Urinary bladder (tissue), 4 donors: Measurements from ENCODE around the gene MMP25. TPM values are rescaled to one million over a fixed set of nuclear protein-coding genes. Genes with fewer than 3 reads are reported as not detected.
A peak's percentile ranks its signal among the peaks of the same experiment; 100 is the strongest.

Source experiments
- DNase-seq: peaks from one replicate; pipeline ENCODE4 v3.0.0-alpha.2; 2015; ENCODE audit errors: extremely low spot score
- H3K27ac ChIP-seq: one replicate; pipeline ENCODE4 v1.5.1; 2013; ENCODE audit warnings: low read depth, mild to moderate bottlenecking, moderate library complexity
- H3K36me3 ChIP-seq: one replicate; pipeline ENCODE4 v1.6.1; 2013; ENCODE audit warnings: mild to moderate bottlenecking, moderate library complexity; ENCODE audit not compliant: insufficient read depth
- H3K4me1 ChIP-seq: one replicate; pipeline ENCODE4 v1.6.1; 2013; ENCODE audit warnings: mild to moderate bottlenecking, moderate library complexity; ENCODE audit not compliant: insufficient read depth
- H3K4me3 ChIP-seq: one replicate; pipeline ENCODE4 v1.5.1; 2013; ENCODE audit warnings: low read depth, low read length
- WGBS: extraction: QIAGEN DNeasy Blood & Tissue Kit; methylation state at CpG from one replicate; pipeline ENCODE4 v1.1.7; 2013; 5-methylcytosine and 5-hydroxymethylcytosine counted together
- polyA plus RNA-seq: library from polyadenylated mRNA; stranded (reverse); fragments of 200-250 nt; gene quantifications from one replicate; pipeline ENCODE4 v1.2.3, GENCODE V29; 2013
- total RNA-seq: library from RNA; depleted of rRNA; stranded (reverse); fragments of >200 nt; gene quantifications from one replicate; pipeline ENCODE4 v1.2.3, GENCODE V29; 2014
- donor health status: healthy with polysubstance abuse.
- donor health status: healthy.

Gene MMP25
- total and polyA plus RNA-seq, 2 donors, result 0.32 to 0.82 TPM

GRCh38 chr16:3012246-3012645, 34.1 kb upstream of the MMP25 start:
- no peaks in the 10 kb centered on the region for H3K36me3 ChIP-seq
- 12% methylated on average over 19 of the region's 19 CpGs for WGBS
- no peak overlapping the region for H3K4me3 ChIP-seq
- DNase-seq, result no peak
- peaks cover 2% of the 10 kb centered on the region for H3K4me1 ChIP-seq
- H3K27ac ChIP-seq, result no peak overlapping the region

- H3K27ac ChIP-seq, result no peak within 1 kb of the TSS
- 32% methylated on average over 27 of the region's 27 CpGs for WGBS
- no peaks in the 10 kb centered on the region for H3K36me3 ChIP-seq
- no peak within 1 kb of the TSS for H3K4me3 ChIP-seq
- peaks cover 2% of the 10 kb centered on the region for H3K4me1 ChIP-seq
- no peak for DNase-seq
These were observed 33.4 kb upstream of the MMP25 start, which contains the start of gene CLDN9 for GRCh38 chr16:3012828-3013420. TSS of gene CLDN9 (plus strand) at chr16:3012923. CDS start at chr16:3013363, 440 bp downstream.

GRCh38 chr16:3013491-3013951, 32.8 kb upstream of the MMP25 start:
- no peak for DNase-seq
- Histone ChIP-seq H3K4me1 (peaks cover 2% of the 10 kb centered on the region), H3K4me3 (no peak overlapping the region), H3K36me3 (no peaks in the 10 kb centered on the region), H3K27ac (no peak overlapping the region)
- WGBS, result 46% methylated on average over 27 of the region's 27 CpGs

GRCh38 chr16:3013998-3014690, 32.2 kb upstream of the MMP25 start:
- DNase-seq, result no peak
- WGBS, result 52% methylated on average over 12 of the region's 12 CpGs
- Histone ChIP-seq H3K27ac (no peak overlapping the region), H3K4me1 (no peaks in the 10 kb centered on the region), H3K4me3 (no peak overlapping the region), H3K36me3 (no peaks in the 10 kb centered on the region)

- Histone ChIP-seq H3K36me3 (no peaks in the 10 kb centered on the region), H3K4me1 (no peaks in the 10 kb centered on the region), H3K27ac (no peak overlapping the region), H3K4me3 (no peak overlapping the region)
- no peak for DNase-seq
- WGBS, result 83% methylated on average over 6 of the region's 6 CpGs
These were observed 31.4 kb upstream of the MMP25 start for GRCh38 chr16:3014971-3015370.

- no peaks in the 10 kb centered on the region for H3K36me3 ChIP-seq
- H3K27ac ChIP-seq, result no peak overlapping the region
- WGBS, result 84% methylated on average over 13 of the region's 13 CpGs
- DNase-seq, result no peak
- no peak overlapping the region for H3K4me3 ChIP-seq
- no peaks in the 10 kb centered on the region for H3K4me1 ChIP-seq
These were observed 30.4 kb upstream of the MMP25 start for GRCh38 chr16:3015865-3016521.

GRCh38 chr16:3017344-3017743, 29.0 kb upstream of the MMP25 start:
- H3K4me1 ChIP-seq, result peaks cover 2% of the 10 kb centered on the region
- no peak overlapping the region for H3K27ac ChIP-seq
- DNase-seq, result no peak
- H3K4me3 ChIP-seq, result no peak overlapping the region
- H3K36me3 ChIP-seq, result no peaks in the 10 kb centered on the region
- WGBS, result 44% methylated on average over 20 of the region's 20 CpGs

GRCh38 chr16:3017794-3018506, 28.4 kb upstream of the MMP25 start, which contains the start of gene CLDN6:
TSS of gene CLDN6 (minus strand) at chr16:3018183. CDS start at chr16:3016021, 2,162 bp downstream.
- no peaks in the 10 kb centered on the region for H3K36me3 ChIP-seq
- H3K4me1 ChIP-seq, result peaks cover 2% of the 10 kb centered on the region
- 5% methylated on average over 52 of the region's 52 CpGs for WGBS
- H3K4me3 ChIP-seq, result no peak within 1 kb of the TSS
- DNase-seq, result no peak
- no peak within 1 kb of the TSS for H3K27ac ChIP-seq

- no peak for DNase-seq
- 29% methylated on average over 40 of the region's 40 CpGs for WGBS
- H3K4me3 ChIP-seq, result peak overlapping the region; percentile 48
- no peak overlapping the region for H3K27ac ChIP-seq
- no peaks in the 10 kb centered on the region for H3K36me3 ChIP-seq
- H3K4me1 ChIP-seq, result peaks cover 2% of the 10 kb centered on the region
These were observed 26.6 kb upstream of the MMP25 start for GRCh38 chr16:3019594-3020246.

GRCh38 chr16:3020247-3020603, 26.1 kb upstream of the MMP25 start, which contains the start of gene TNFRSF12A:
TSS of gene TNFRSF12A (plus strand) at chr16:3020368. CDS start at chr16:3020398, 30 bp downstream.
- Histone ChIP-seq H3K27ac (peak within 1 kb of the TSS; percentile 89), H3K4me1 (peaks cover 2% of the 10 kb centered on the region), H3K4me3 (peak within 1 kb of the TSS; percentile 48), H3K36me3 (no peaks in the 10 kb centered on the region)
- WGBS, result under 1% methylated on average over 49 of the region's 49 CpGs
- no peak for DNase-seq

GRCh38 chr16:3020604-3021448, 25.5 kb upstream of the MMP25 start:
- no peak for DNase-seq
- Histone ChIP-seq H3K36me3 (no peaks in the 10 kb centered on the region), H3K4me3 (peak overlapping the region; percentile 48), H3K4me1 (peaks cover 2% of the 10 kb centered on the region), H3K27ac (peak overlapping the region; percentile 89)
- under 1% methylated on average over 57 of the region's 57 CpGs for WGBS

GRCh38 chr16:3021449-3022207, 24.7 kb upstream of the MMP25 start:
- Histone ChIP-seq H3K4me3 (peak overlapping the region; percentile 48), H3K4me1 (peaks cover 2% of the 10 kb centered on the region), H3K36me3 (no peaks in the 10 kb centered on the region), H3K27ac (peak overlapping the region; percentile 89)
- WGBS, result 6% methylated on average over 25 of the region's 25 CpGs
- no peak for DNase-seq
